GM18873 (cell line): ENCODE results near the gene CD46.

Source experiments
- ATAC-seq: cut with Tn5 transposase; IDR thresholded peaks from one replicate; pipeline ENCODE4 v1.9.1; 2021; ENCODE audit warnings: mild to moderate bottlenecking, moderate library complexity, moderate number of reproducible peaks; ENCODE audit not compliant: unreplicated experiment, low FRiP score

CD46 gene

DNA sequence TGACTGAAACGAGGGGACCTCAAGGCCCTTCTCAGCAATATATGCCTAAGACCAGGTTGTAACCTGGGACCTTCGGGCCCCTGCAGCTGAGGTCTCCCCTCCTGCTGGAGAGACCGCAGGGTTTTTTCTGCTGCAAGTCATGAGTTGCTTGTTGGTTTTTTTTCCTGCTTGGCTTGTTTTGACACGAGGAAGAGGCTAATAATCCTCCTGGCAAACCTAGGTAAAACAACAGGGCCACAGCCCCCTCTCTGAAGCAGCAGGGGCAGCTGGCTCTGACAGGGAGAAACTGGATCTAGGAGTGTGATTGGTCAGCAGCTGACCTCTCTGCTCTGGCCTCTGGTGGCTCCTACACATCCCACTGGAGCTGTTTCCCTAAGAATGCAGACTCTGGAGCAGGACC is 90.0 kb downstream of the CD46 start:
- ATAC-seq, result no peak

DNA sequence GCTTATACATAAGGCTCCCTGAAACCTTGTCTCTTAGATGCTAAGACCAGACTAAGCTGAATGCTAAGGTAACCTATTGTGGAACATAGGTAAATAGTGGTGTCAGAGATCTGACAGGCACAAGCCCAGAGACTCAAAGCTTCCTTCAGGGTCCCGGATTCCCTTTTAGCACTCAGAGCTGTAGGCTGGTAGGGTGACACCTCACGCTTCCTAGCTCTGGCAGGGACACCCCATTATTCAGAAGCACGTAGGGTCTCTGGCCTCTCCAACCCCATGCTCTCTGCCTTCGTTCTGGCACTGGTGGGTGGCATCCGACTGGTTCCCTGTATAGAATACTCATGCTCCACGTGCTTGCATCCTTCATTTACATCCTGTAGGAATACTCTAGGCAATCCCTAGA is 90.7 kb downstream of the CD46 start:
- no peak for ATAC-seq

DNA sequence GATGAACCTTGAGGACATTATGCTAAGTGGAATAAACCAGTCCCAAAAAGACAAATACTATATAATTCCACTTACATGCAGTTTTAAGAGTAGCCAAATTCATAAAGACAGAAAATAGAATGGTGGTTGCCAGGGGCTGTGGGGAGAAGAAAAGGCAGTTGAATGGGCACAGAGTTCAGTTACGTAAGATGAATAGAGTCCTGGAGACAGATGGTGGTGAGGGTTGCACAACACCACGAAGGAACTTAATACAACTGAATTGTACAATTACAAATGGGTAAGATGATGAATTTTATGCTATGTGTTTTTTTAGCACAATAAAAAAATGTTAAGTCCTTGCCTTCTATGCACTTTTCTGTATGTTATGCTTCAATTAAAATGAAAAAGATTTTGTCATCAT is 92.5 kb downstream of the CD46 start:
- ATAC-seq, result no peak
